Muscle layer of duodenum (tissue), 2 donors: ENCODE results near the gene FMNL2.
"Not testable (repeated sequence)": the region's sequence is repeated elsewhere in the genome, so short reads cannot be mapped to it uniquely, and the experiment has no call there.

Experiments
- H3K27ac ChIP-seq: one replicate; pipeline ENCODE4 v1.7.0; 2013; ENCODE audit warnings: mild to moderate bottlenecking, low read length
- H3K27me3 ChIP-seq: one replicate; pipeline ENCODE4 v1.7.0; 2013; ENCODE audit warnings: low read depth, mild to moderate bottlenecking, control low read depth, low read length
- H3K36me3 ChIP-seq, 2 donors: one replicate each; pipeline ENCODE4 v1.7.0; 2013; ENCODE audit warnings: low read length in 2 of 2, control low read depth in 1 of 2, mild to moderate bottlenecking in 1 of 2; ENCODE audit not compliant: insufficient read depth in 2 of 2, control insufficient read depth in 1 of 2
- H3K4me1 ChIP-seq, 2 donors: one replicate each; pipeline ENCODE4 v1.7.0; 2013; ENCODE audit warnings: low read length in 2 of 2, mild to moderate bottlenecking in 2 of 2, control low read depth in 1 of 2, moderate library complexity in 1 of 2; ENCODE audit not compliant: insufficient read depth in 2 of 2, control insufficient read depth in 1 of 2
- H3K4me3 ChIP-seq, 2 donors: one replicate each; pipeline ENCODE4 v1.7.0; 2013; ENCODE audit warnings: low read length in 2 of 2, low read depth in 1 of 2, mild to moderate bottlenecking in 1 of 2
- H3K9me3 ChIP-seq, 2 donors: one replicate each; pipeline ENCODE4 v1.7.0; 2013; ENCODE audit warnings: low read length in 2 of 2, control low read depth in 1 of 2, mild to moderate bottlenecking in 1 of 2; ENCODE audit not compliant: control insufficient read depth in 1 of 2
- donor health status: healthy.

Gene FMNL2

GRCh38 chr2:152380261-152381055, 45.5 kb downstream of the FMNL2 start:
- H3K4me1 ChIP-seq: no peaks in the 10 kb centered on the region
- H3K4me3 ChIP-seq: no peak overlapping the region
- no peaks in the 10 kb centered on the region for H3K27me3 ChIP-seq
- H3K36me3 ChIP-seq: no peaks in the 10 kb centered on the region
- no peak overlapping the region for H3K27ac ChIP-seq
- no peaks in the 10 kb centered on the region for H3K9me3 ChIP-seq

DNA sequence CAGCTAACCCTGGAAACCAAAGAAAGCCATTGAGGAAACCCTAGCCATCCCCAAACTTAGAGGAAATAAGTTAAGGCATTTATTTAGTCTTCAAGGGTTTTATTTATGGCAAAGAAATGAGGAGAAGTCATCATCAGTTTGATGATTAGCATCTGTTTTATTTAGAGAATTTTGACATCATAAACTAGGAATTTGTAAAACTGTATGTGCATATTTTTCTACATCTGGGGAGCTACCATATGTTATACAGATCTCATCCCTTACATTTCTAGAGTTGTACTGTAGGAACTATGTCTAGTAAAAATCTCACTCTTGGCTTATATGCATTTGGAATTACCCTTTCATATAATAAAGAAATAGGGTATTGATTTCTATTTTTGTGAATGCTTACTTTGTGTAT, 48.7 kb downstream of the FMNL2 start:
- Histone ChIP-seq H3K9me3 (no peaks in the 10 kb centered on the region), H3K27me3 (no peaks in the 10 kb centered on the region), H3K4me1 (no peaks in the 10 kb centered on the region), H3K36me3 (no peaks in the 10 kb centered on the region), H3K27ac (no peak overlapping the region), H3K4me3 (no peak overlapping the region)

DNA sequence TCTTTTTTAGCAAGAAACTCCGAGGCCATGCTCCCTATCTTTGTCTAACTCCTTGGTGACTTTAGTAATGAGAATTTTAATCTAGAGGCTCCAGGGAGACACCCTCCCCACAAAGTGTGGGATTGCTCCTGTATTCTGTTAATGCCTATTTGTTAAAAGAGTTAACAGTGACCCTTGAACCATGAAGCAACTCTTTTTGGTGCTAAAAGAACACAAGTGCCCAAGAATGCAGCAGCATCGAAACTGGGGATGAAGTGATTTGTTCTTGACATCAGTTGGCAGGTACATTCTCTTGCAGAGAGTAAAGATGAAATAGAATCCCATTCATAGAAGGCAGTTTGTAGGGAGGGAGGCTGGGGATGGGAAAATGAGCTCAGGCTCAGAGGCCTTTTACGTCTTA, 50.0 kb downstream of the FMNL2 start:
- Histone ChIP-seq H3K36me3 (no peaks in the 10 kb centered on the region), H3K4me3 (no peak overlapping the region), H3K4me1 (no peaks in the 10 kb centered on the region), H3K27me3 (no peaks in the 10 kb centered on the region), H3K9me3 (no peaks in the 10 kb centered on the region), H3K27ac (no peak overlapping the region)

DNA sequence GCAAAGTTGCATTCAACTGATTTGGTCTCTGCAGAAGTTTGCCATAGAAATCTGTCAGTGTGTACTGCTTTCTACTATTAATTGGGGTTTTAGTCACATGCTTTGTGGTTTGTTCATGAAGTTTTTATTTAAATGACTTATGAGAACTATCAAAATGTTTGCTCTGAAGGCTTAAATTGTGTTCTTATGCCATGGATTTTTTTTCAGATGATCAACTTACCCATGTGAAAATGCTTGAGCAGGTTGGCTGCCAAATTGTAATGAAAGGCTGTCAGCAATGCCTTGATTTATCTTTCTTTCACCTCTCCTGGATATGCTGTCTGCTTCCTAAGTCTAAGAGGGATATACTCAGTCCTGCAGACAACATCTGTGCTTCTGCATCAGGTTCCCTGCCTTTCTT, 50.7 kb downstream of the FMNL2 start:
- Histone ChIP-seq H3K4me3 (no peak overlapping the region), H3K9me3 (no peaks in the 10 kb centered on the region), H3K4me1 (no peaks in the 10 kb centered on the region), H3K27me3 (no peaks in the 10 kb centered on the region), H3K27ac (no peak overlapping the region), H3K36me3 (no peaks in the 10 kb centered on the region)

GRCh38 chr2:152386266-152386665, 51.3 kb downstream of the FMNL2 start:
- Histone ChIP-seq H3K4me3 (no peak overlapping the region), H3K27ac (no peak overlapping the region), H3K27me3 (no peaks in the 10 kb centered on the region), H3K36me3 (no peaks in the 10 kb centered on the region), H3K9me3 (no peaks in the 10 kb centered on the region), H3K4me1 (no peaks in the 10 kb centered on the region)

- H3K27me3 ChIP-seq: no peaks in the 10 kb centered on the region
- H3K4me3 ChIP-seq: no peak overlapping the region
- H3K9me3 ChIP-seq: no peaks in the 10 kb centered on the region
- H3K4me1 ChIP-seq: no peaks in the 10 kb centered on the region
- H3K27ac ChIP-seq: no peak overlapping the region
- H3K36me3 ChIP-seq: no peaks in the 10 kb centered on the region
These were observed 52.1 kb downstream of the FMNL2 start for GRCh38 chr2:152387041-152387440.

DNA sequence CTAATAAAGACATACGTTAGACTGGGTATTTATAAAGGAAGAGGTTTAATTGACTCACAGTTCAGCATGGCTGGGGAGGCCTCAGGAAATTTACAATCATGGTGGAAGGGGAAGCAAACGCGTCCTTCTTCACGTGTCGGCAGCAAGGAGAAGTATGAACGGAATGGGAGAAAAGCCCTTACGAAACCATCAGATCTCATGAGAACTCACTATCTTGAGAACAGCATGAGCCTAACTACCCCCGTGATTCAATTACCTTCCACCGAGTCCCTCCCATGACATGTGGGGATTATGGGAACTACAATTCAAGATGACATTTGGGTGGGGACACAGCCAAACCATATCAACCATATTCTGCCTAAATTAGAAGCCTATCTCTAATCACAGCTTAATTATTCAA, 53.3 kb downstream of the FMNL2 start:
- H3K4me3 ChIP-seq, H3K27ac ChIP-seq, H3K4me1 ChIP-seq, H3K36me3 ChIP-seq, H3K9me3 ChIP-seq, H3K27me3 ChIP-seq: not testable (repeated sequence)

DNA sequence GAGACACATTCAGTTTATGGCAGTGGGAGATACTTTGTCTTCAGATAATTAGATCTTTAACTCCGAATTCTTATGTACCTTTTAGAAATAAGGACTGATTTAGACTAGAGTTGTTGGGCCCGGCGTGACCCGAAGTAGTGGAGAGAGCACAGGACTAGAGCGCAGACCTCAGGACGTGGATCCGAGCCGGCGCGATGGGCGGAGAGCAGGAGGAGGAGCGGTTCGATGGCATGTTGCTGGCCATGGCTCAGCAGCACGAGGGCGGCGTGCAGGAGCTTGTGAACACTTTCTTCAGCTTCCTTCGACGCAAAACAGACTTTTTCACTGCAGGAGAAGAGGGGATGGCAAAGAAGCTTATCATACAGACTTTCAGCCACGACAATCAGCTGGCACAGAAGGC, 54.5 kb downstream of the FMNL2 start:
- no peak overlapping the region for H3K27ac ChIP-seq
- no peaks in the 10 kb centered on the region for H3K27me3 ChIP-seq
- no peaks in the 10 kb centered on the region for H3K36me3 ChIP-seq
- H3K4me1 ChIP-seq: no peaks in the 10 kb centered on the region
- H3K9me3 ChIP-seq: no peaks in the 10 kb centered on the region
- no peak overlapping the region for H3K4me3 ChIP-seq

GRCh38 chr2:152390837-152391236, 55.9 kb downstream of the FMNL2 start:
- Histone ChIP-seq H3K27ac (no peak overlapping the region), H3K4me1 (peaks cover 0 to 7% of the 10 kb centered on the region in 2 donors), H3K9me3 (no peaks in the 10 kb centered on the region)

DNA sequence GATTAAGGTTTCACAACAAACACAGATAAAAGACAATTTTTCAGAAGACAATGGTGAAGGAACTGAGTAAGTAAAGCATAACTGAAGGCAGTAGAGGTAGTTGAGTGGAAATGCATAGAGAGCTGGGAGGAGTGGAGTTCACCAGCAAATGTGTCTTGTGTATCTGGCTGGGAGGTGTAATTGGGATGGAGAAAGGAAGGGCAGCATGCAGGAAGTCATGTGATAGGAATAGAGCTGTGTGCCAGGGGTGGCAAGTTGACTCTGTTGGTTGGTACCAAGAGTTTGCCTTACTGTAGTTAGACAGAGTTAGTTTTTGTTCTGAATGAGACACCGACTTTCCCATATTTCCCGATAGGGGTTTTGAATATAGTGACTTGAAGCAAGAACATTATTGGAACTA, 56.3 kb downstream of the FMNL2 start:
- H3K4me3 ChIP-seq: no peak overlapping the region
- peaks cover 0 to 7% of the 10 kb centered on the region in 2 donors for H3K4me1 ChIP-seq
- H3K27ac ChIP-seq: no peak overlapping the region
- H3K27me3 ChIP-seq: no peaks in the 10 kb centered on the region
- no peaks in the 10 kb centered on the region for H3K36me3 ChIP-seq
- H3K9me3 ChIP-seq: no peaks in the 10 kb centered on the region

More at GRCh38 chr2:152390837-152391236, 55.9 kb downstream of the FMNL2 start:
- H3K27me3 ChIP-seq: no peaks in the 10 kb centered on the region
- H3K36me3 ChIP-seq: no peaks in the 10 kb centered on the region
- no peak overlapping the region for H3K4me3 ChIP-seq

- Histone ChIP-seq H3K27ac (no peak overlapping the region), H3K4me1 (peaks cover 0 to 16% of the 10 kb centered on the region in 2 donors), H3K27me3 (no peaks in the 10 kb centered on the region), H3K9me3 (no peaks in the 10 kb centered on the region), H3K4me3 (no peak overlapping the region), H3K36me3 (no peaks in the 10 kb centered on the region)
These were observed 58.4 kb downstream of the FMNL2 start for GRCh38 chr2:152393377-152393776.

DNA sequence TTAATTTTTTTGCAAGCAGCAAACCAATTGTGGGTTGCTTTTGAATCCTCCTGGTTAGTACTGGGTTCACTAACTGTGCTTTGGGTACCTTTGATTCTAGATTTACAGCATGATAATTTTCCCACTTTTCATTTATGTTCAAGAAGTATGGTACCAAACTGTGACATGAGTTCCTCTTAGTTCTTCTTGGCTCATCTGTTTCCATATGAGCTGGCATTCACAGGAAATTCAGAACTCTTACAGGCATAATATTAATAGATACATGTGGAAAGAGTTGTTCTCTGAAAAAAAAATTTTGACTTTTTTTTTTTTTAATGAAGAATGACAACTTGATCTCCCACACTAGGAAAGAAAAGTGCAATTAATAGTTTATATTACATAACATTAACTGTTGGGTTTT, 59.4 kb downstream of the FMNL2 start:
- Histone ChIP-seq H3K27ac (no peak overlapping the region), H3K4me1 (peaks cover 0 to 16% of the 10 kb centered on the region in 2 donors), H3K4me3 (no peak overlapping the region), H3K36me3 (no peaks in the 10 kb centered on the region), H3K27me3 (no peaks in the 10 kb centered on the region), H3K9me3 (no peaks in the 10 kb centered on the region)
